WERI-Rb-1 (cell line): ENCODE data around the gene ADGRV1.

ENCODE experiments used
- DNase-seq: peaks from one replicate; pipeline ENCODE4 v3.0.0-alpha.2; 2020
- H3K27ac ChIP-seq: fragments of 250-450 bp; sonication (Bioruptor Pico); 2 replicates; pipeline ENCODE4 v1.5.1; 2020; ENCODE audit warnings: mild to moderate bottlenecking, moderate library complexity
- H3K27me3 ChIP-seq: fragments of 250-450 bp; sonication (Bioruptor Pico); 2 replicates; pipeline ENCODE4 v1.5.1; 2021; ENCODE audit warnings: mild to moderate bottlenecking, low read depth, moderate library complexity; ENCODE audit not compliant: insufficient read depth, severe bottlenecking
- H3K36me3 ChIP-seq: fragments of 250-450 bp; sonication (Bioruptor Pico); 2 replicates; pipeline ENCODE4 v1.5.1; 2020; ENCODE audit warnings: mild to moderate bottlenecking, moderate library complexity
- H3K4me3 ChIP-seq: 2 replicates; pipeline ENCODE4 v1.5.1; 2011; ENCODE audit warnings: low read depth, mild to moderate bottlenecking, control low read depth, low read length
- H3K9me3 ChIP-seq: fragments of 250-450 bp; sonication (Bioruptor Pico); 2 replicates; pipeline ENCODE4 v1.5.1; 2021; ENCODE audit warnings: mild to moderate bottlenecking, moderate library complexity; ENCODE audit not compliant: severe bottlenecking
- TF ChIP-seq, protein P1 (sequence below): IDR thresholded peaks from 2 replicates; pipeline ENCODE4 v1.5.1; 2011; ENCODE audit warnings: low read depth, mild to moderate bottlenecking, control low read depth, inconsistent platforms, low read length

The ADGRV1 gene

DNA sequence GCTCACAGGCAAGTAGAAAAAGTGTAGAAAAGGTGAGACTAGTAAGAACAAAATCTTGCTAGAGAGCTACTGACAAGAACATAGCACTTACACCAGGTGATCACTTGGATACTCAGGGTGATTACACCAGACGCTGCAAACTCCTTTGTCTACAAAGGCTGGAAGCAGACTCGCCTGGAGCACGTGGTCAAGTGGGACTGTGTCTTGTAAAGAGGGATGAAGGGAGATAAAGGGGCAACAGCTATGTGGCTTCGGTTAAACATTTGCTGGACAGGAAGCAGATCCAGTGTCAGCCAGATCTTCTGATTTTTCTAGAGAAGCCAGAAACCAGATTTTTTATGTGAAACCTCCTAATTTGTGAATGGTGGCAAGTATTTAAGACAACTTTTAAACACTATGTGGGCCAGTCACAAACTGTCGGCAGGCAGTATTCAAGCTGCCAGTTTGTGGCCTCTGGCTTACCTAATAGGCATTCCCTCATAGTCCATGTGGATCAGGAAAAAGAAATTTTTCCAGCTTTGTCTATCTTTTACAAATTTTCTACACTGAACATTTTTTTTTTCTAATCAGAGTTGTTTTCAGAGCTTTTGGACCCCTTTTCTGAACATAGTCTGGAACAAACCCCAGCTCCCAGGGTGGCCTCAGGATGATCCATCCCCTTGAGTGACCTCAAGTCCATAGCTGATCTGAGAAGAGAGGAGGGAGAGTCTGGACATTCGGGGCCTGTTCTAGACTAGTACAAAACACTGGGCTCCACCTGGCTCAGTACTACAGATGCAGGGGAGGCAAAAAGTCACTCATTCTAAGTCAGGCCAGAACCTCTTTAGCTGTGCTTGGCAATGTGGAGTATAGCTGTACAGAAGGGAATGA, 561.6 kb downstream of the ADGRV1 start:
- TF ChIP-seq, protein P1, sequence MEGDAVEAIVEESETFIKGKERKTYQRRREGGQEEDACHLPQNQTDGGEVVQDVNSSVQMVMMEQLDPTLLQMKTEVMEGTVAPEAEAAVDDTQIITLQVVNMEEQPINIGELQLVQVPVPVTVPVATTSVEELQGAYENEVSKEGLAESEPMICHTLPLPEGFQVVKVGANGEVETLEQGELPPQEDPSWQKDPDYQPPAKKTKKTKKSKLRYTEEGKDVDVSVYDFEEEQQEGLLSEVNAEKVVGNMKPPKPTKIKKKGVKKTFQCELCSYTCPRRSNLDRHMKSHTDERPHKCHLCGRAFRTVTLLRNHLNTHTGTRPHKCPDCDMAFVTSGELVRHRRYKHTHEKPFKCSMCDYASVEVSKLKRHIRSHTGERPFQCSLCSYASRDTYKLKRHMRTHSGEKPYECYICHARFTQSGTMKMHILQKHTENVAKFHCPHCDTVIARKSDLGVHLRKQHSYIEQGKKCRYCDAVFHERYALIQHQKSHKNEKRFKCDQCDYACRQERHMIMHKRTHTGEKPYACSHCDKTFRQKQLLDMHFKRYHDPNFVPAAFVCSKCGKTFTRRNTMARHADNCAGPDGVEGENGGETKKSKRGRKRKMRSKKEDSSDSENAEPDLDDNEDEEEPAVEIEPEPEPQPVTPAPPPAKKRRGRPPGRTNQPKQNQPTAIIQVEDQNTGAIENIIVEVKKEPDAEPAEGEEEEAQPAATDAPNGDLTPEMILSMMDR, result no peak
- Histone ChIP-seq H3K27ac (no peak overlapping the region), H3K4me3 (no peak overlapping the region), H3K36me3 (peaks cover 6% of the 10 kb centered on the region; the same call in 1 of the 2 replicates), H3K27me3 (no peaks in the 10 kb centered on the region), H3K9me3 (no peaks in the 10 kb centered on the region)
- no peak for DNase-seq

GRCh38 chr5:91121347-91121993, 562.9 kb downstream of the ADGRV1 start:
- TF ChIP-seq, protein P1, result no peak
- no peak for DNase-seq
- no peaks in the 10 kb centered on the region for H3K9me3 ChIP-seq
- peaks cover 6% of the 10 kb centered on the region; the same call in 1 of the 2 replicates for H3K36me3 ChIP-seq
- no peaks in the 10 kb centered on the region for H3K27me3 ChIP-seq
- H3K27ac ChIP-seq, result no peak overlapping the region
- H3K4me3 ChIP-seq, result no peak overlapping the region

DNA sequence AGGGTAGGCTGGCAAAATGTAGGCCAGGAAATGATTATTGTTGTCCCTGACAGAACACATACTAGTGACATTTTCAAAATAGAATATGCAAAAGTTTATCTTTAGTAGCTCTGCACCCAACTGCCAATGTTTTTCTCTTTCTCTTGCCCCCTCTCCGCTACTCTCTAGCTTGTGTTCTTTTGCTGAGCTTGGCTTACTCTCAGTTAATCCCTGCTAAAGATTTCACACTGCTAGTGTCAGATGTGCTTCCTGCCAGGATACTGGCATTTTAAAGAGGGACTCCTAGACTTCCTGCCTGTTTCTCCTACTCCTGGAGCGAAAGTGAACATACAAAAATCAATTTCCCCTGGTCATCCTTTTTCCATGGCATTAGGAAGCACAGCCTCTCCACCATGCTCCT, 564.1 kb downstream of the ADGRV1 start:
- Histone ChIP-seq H3K36me3 (0 out of 2 replicates have a peak, but pooled peaks cover 6% of the 10 kb centered on the region), H3K27ac (no peak overlapping the region), H3K4me3 (no peak overlapping the region), H3K27me3 (no peaks in the 10 kb centered on the region), H3K9me3 (no peaks in the 10 kb centered on the region)
- TF ChIP-seq, protein P1, result no peak
- DNase-seq, result no peak

GRCh38 chr5:91123291-91123690, 564.7 kb downstream of the ADGRV1 start:
- Histone ChIP-seq H3K9me3 (no peaks in the 10 kb centered on the region), H3K4me3 (no peak overlapping the region), H3K27me3 (no peaks in the 10 kb centered on the region), H3K27ac (no peak overlapping the region), H3K36me3 (0 out of 2 replicates have a peak, but pooled peaks cover 6% of the 10 kb centered on the region)
- TF ChIP-seq, protein P1, result no peak
- no peak for DNase-seq

- no peak for DNase-seq
- TF ChIP-seq, protein P1, result no peak
- Histone ChIP-seq H3K27ac (no peak overlapping the region), H3K36me3 (0 out of 2 replicates have a peak, but pooled peaks cover 6% of the 10 kb centered on the region), H3K9me3 (no peaks in the 10 kb centered on the region), H3K27me3 (no peaks in the 10 kb centered on the region), H3K4me3 (no peak overlapping the region)
Measured at GRCh38 chr5:91123901-91124300, 565.3 kb downstream of the ADGRV1 start.
